ENCODE measurements around the gene COL25A1. TPM values are rescaled to one million over a fixed set of nuclear protein-coding genes. Genes with fewer than 3 reads are reported as not detected.

The COL25A1 gene
- total and polyA plus RNA-seq, 2 donors (not counting 3 experiments of a cell fraction or from before 2014, with no cell fraction given), result 0.21 to 3.5 TPM

DNA sequence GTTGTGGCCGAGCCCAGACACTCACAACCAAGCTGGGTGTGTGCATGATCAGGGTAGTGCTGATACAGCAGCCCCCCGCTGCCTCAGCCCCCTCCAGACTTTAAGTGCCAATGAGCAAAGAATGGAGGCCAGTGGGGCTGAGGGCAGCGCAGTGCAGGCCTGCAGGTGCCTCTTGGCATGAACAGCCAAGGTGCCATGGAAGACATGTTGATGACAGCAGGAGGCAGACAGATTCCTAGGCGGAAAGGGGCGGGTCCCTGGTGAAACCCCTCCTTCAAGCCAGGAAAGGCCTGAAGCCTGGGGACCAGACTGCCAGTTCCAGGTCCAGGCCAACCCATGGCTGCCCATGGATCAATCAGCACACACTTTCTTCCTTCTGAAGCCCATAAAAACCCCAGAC lies 286.3 kb downstream of the COL25A1 start:
- Histone ChIP-seq H3K9me1 (replicated peaks; ENCODE audit: control insufficient read depth, extremely low read depth, insufficient read depth, low read length) (no peaks in the 10 kb centered on the region), H3K27ac (ENCODE audit: insufficient read depth, low read depth, low read length) (no peak overlapping the region)
- POLR2A ChIA-PET, result no interaction called here

More for the DNA sequence above, 286.3 kb downstream of the COL25A1 start:
- FAIRE-seq (no peak), DNase-seq (ENCODE audit: low read depth, low spot score) (no peak)
- Histone ChIP-seq H3K9ac (replicated peaks; ENCODE audit: extremely low read depth, insufficient read depth, low read length) (no peak overlapping the region), H3K4me3 (replicated peaks in 1 of 3; ENCODE audit: insufficient read depth in 1 of 3, low read depth in 1 of 3, low read length in 3 of 3) (no peak overlapping the region), H3K79me2 (ENCODE audit: control insufficient read depth, insufficient read depth, low read length) (no peaks in the 10 kb centered on the region), H3K9me3 (replicated peaks; ENCODE audit: control insufficient read depth, insufficient read depth, low read length) (no peaks in the 10 kb centered on the region), H4K20me1 (replicated peaks; ENCODE audit: control insufficient read depth, extremely low read depth, insufficient read depth, low read length) (no peaks in the 10 kb centered on the region), H3K4me1 (ENCODE audit: control insufficient read depth, extremely low read depth, insufficient read depth, low read length) (no peaks in the 10 kb centered on the region), H2AFZ (ENCODE audit: low read depth, low read length) (no peak overlapping the region), H3K36me3 (ENCODE audit: control insufficient read depth in 2 of 2, extremely low read depth in 1 of 2, insufficient read depth in 2 of 2, low read length in 2 of 2) (no peaks in the 10 kb centered on the region), H3K27me3 (ENCODE audit: control insufficient read depth in 2 of 2, insufficient read depth in 2 of 2, low read length in 2 of 2) (peaks cover 0 to 2% of the 10 kb centered on the region in 2 experiments), H3K4me2 (ENCODE audit: insufficient read depth, low read length) (no peak overlapping the region)
- TF ChIP-seq FOS (IDR thresholded peaks at IDR 0.05; ENCODE audit: borderline replicate concordance, insufficient read depth, low read length) (no peak), POLR2AphosphoS5 (IDR thresholded peaks at IDR 0.05; ENCODE audit: insufficient read depth, low read depth, low read length) (no peak), POLR2A (IDR thresholded peaks at IDR 0.05; ENCODE audit: low read depth, low read length) (no peak), GATA2 (IDR thresholded peaks at IDR 0.05; ENCODE audit: insufficient read depth, insufficient read length, low read depth, low read length) (no peak), MYC (IDR thresholded peaks at IDR 0.05; ENCODE audit: low read depth, low read length) (no peak), EZH2 (IDR thresholded peaks at IDR 0.05; ENCODE audit: borderline replicate concordance, low read depth, low read length, severe bottlenecking) (no peak)
- TF ChIP-seq, protein P1, sequence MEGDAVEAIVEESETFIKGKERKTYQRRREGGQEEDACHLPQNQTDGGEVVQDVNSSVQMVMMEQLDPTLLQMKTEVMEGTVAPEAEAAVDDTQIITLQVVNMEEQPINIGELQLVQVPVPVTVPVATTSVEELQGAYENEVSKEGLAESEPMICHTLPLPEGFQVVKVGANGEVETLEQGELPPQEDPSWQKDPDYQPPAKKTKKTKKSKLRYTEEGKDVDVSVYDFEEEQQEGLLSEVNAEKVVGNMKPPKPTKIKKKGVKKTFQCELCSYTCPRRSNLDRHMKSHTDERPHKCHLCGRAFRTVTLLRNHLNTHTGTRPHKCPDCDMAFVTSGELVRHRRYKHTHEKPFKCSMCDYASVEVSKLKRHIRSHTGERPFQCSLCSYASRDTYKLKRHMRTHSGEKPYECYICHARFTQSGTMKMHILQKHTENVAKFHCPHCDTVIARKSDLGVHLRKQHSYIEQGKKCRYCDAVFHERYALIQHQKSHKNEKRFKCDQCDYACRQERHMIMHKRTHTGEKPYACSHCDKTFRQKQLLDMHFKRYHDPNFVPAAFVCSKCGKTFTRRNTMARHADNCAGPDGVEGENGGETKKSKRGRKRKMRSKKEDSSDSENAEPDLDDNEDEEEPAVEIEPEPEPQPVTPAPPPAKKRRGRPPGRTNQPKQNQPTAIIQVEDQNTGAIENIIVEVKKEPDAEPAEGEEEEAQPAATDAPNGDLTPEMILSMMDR (IDR thresholded peaks at IDR 0.05; ENCODE audit: extremely low read depth in 1 of 2, insufficient read depth in 1 of 2, low read depth in 1 of 2, low read length in 2 of 2), result no peak
- TF ChIP-seq, protein P2, sequence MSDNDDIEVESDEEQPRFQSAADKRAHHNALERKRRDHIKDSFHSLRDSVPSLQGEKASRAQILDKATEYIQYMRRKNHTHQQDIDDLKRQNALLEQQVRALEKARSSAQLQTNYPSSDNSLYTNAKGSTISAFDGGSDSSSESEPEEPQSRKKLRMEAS (IDR thresholded peaks at IDR 0.05; ENCODE audit: insufficient read depth, insufficient read length), result no peak
- CTCF ChIA-PET, result no interaction called here
- BruUV-seq (replicated peaks), result no TSS peak
- dilution Hi-C loops (cut with MboI; ENCODE audit: extremely low pct_ligation_motif_present, low sequenced_read_pairs) (no loop called here), intact Hi-C loops (cut with micrococcal nuclease) (no loop called here)
